Upper lobe of left lung (tissue), 6 donors: ENCODE measurements around the gene TP53I11. TPM values are rescaled to one million over a fixed set of nuclear protein-coding genes. Genes with fewer than 3 reads are reported as not detected.

ENCODE experiments used
- ATAC-seq, 2 donors: fragments of 200-7000 bp; cut with Tn5 transposase; one replicate each; pipeline ENCODE4 v1.9.1; 2022; ENCODE audit warnings: mild to moderate bottlenecking in 2 of 2, moderate library complexity in 2 of 2; ENCODE audit not compliant: low FRiP score in 2 of 2
- DNase-seq, 2 donors: peaks; one replicate each; pipeline ENCODE4 v3.0.0-alpha.2; 2019 to 2020
- H3K27ac ChIP-seq, 4 donors: fragments of 200-600 bp; sonication (generic); one replicate each; pipeline ENCODE4 v1.5.1; 2016 to 2019
- H3K27me3 ChIP-seq, 4 donors: fragments of 200-600 bp; sonication (generic); one replicate each; pipeline ENCODE4 v1.5.1; 2017 to 2019
- H3K36me3 ChIP-seq, 4 donors: fragments of 200-600 bp; sonication (generic); one replicate each; pipeline ENCODE4 v1.5.1; 2016 to 2019
- H3K4me1 ChIP-seq, 4 donors: fragments of 200-600 bp; sonication (generic); one replicate each; pipeline ENCODE4 v1.5.1; 2018 to 2019
- H3K4me3 ChIP-seq, 4 donors: fragments of 200-600 bp; sonication (generic); one replicate each; pipeline ENCODE4 v1.5.1; 2017 to 2019; ENCODE audit warnings: mild to moderate bottlenecking in 2 of 4, moderate library complexity in 1 of 4
- H3K9me3 ChIP-seq, 4 donors: fragments of 200-600 bp; sonication (generic); one replicate each; pipeline ENCODE4 v1.5.1; 2018 to 2019
- CTCF ChIP-seq, 6 experiments: fragments of 450-650 bp in 4 of 6; fragments of 200-600 bp in 2 of 6; sonication (generic) in 2 of 6; IDR thresholded peaks; one replicate each; pipeline ENCODE4 v1.5.1; 2016 to 2019; ENCODE audit warnings: antibody characterized with exemption in 6 of 6
- EP300 ChIP-seq, 4 donors: sonication (generic); formaldehyde crosslinking; IDR thresholded peaks; one replicate each; pipeline ENCODE4 v1.5.1; 2017; ENCODE audit warnings: antibody characterized with exemption in 4 of 4, control low read depth in 2 of 4
- POLR2A ChIP-seq, 4 donors: fragments of 450-650 bp; IDR thresholded peaks; one replicate each; pipeline ENCODE4 v1.5.1; 2016 to 2017; ENCODE audit warnings: antibody characterized with exemption in 4 of 4, mild to moderate bottlenecking in 2 of 4
- POLR2AphosphoS5 ChIP-seq, 2 donors: sonication (generic); formaldehyde crosslinking; IDR thresholded peaks; one replicate each; pipeline ENCODE4 v1.5.1; 2017; ENCODE audit warnings: antibody characterized with exemption in 2 of 2
- WGBS, 2 donors: methylation state at CpG; one replicate each; pipeline ENCODE4 v1.1.5; 2017 to 2018; 5-methylcytosine and 5-hydroxymethylcytosine counted together
- total RNA-seq, 6 donors: library from RNA; depleted of rRNA in 4 of 6; stranded (reverse); fragments of >200 nt in 4 of 6; gene quantifications; one replicate each; pipeline versions ENCODE4 v1.1.0 to v1.2.1, GENCODE V29; 2016 to 2021
- donor health status: DM: no; HTN: no; CAD: no; lungs with moderate emphysema.
- donor health status: DM: no; HTN: yes; CAD: no; lungs with severe emphysema.

Gene TP53I11
- total RNA-seq, 6 donors from 2014 or later: 55.3 to 127 (median 101) TPM

GRCh38 chr11:44889266-44889665 lies 61.4 kb downstream of the TP53I11 start:
- DNase-seq: no peak
- H3K36me3 ChIP-seq: no peaks in the 10 kb centered on the region
- H3K4me1 ChIP-seq: peaks cover 0 to 17% (median 5%) of the 10 kb centered on the region in 4 donors
- H3K4me3 ChIP-seq: no peak overlapping the region
- TF ChIP-seq CTCF (IDR thresholded peaks at IDR 0.05): no peak
- TF ChIP-seq POLR2AphosphoS5 (IDR thresholded peaks at IDR 0.05): no peak
- TF ChIP-seq POLR2A (IDR thresholded peaks at IDR 0.05): no peak
- TF ChIP-seq EP300 (IDR thresholded peaks at IDR 0.05): no peak
- no peaks in the 10 kb centered on the region for H3K9me3 ChIP-seq
- ATAC-seq: no peak
- 94% methylated on average over 1 of the region's 1 CpG; no CpG with 5 or more reads in 1 of the 2 donors for WGBS, 2 donors
- no peak overlapping the region for H3K27ac ChIP-seq
- H3K27me3 ChIP-seq: no peaks in the 10 kb centered on the region

- TF ChIP-seq EP300 (IDR thresholded peaks at IDR 0.05) (no peak), POLR2A (IDR thresholded peaks at IDR 0.05) (no peak), CTCF (IDR thresholded peaks at IDR 0.05) (no peak), POLR2AphosphoS5 (IDR thresholded peaks at IDR 0.05) (no peak)
- no peak overlapping the region for H3K4me3 ChIP-seq
- no peaks in the 10 kb centered on the region for H3K36me3 ChIP-seq
- peaks cover 0 to 9% (median 0%) of the 10 kb centered on the region in 4 donors for H3K4me1 ChIP-seq
- no peak for ATAC-seq
- H3K27ac ChIP-seq: no peak overlapping the region
- H3K9me3 ChIP-seq: no peaks in the 10 kb centered on the region
- WGBS, 2 donors: 96 to 100% methylated on average over 1 to 3 of the region's 3 CpGs
- H3K27me3 ChIP-seq: no peaks in the 10 kb centered on the region
- DNase-seq: no peak
These were observed 63.0 kb downstream of the TP53I11 start for GRCh38 chr11:44887636-44888035.

GRCh38 chr11:44886790-44887140 lies 63.9 kb downstream of the TP53I11 start:
- Histone ChIP-seq H3K4me3 (no peak overlapping the region), H3K36me3 (no peaks in the 10 kb centered on the region), H3K4me1 (peaks cover 0 to 9% (median 0%) of the 10 kb centered on the region in 4 donors), H3K27me3 (no peaks in the 10 kb centered on the region), H3K9me3 (no peaks in the 10 kb centered on the region), H3K27ac (no peak overlapping the region)
- DNase-seq (no peak), ATAC-seq (peak in 1 of 2 donors; percentile 52)
- 62 to 69% methylated on average over 3 of the region's 3 CpGs for WGBS, 2 donors
- no peak for TF ChIP-seq CTCF (IDR thresholded peaks at IDR 0.05)
- no peak for TF ChIP-seq EP300 (IDR thresholded peaks at IDR 0.05)
- no peak for TF ChIP-seq POLR2A (IDR thresholded peaks at IDR 0.05)

GRCh38 chr11:44885919-44886789 lies 64.5 kb downstream of the TP53I11 start:
- Histone ChIP-seq H3K27me3 (no peaks in the 10 kb centered on the region), H3K9me3 (no peaks in the 10 kb centered on the region), H3K27ac (no peak overlapping the region), H3K36me3 (no peaks in the 10 kb centered on the region), H3K4me3 (no peak overlapping the region), H3K4me1 (peaks cover 0 to 9% (median 0%) of the 10 kb centered on the region in 4 donors)
- DNase-seq (no peak), ATAC-seq (no peak)
- 66 to 72% methylated on average over 11 to 13 of the region's 13 CpGs for WGBS, 2 donors
- no peak for TF ChIP-seq POLR2A (IDR thresholded peaks at IDR 0.05)
- TF ChIP-seq CTCF (IDR thresholded peaks at IDR 0.05): no peak
- TF ChIP-seq EP300 (IDR thresholded peaks at IDR 0.05): no peak
- no peak for TF ChIP-seq POLR2AphosphoS5 (IDR thresholded peaks at IDR 0.05)
